GM21737 (cell line): ENCODE data around the gene FBXO4.
"Not testable (repeated sequence)": the region's sequence is repeated elsewhere in the genome, so short reads cannot be mapped to it uniquely, and the experiment has no call there.

ENCODE experiments used
- ATAC-seq: cut with Tn5 transposase; IDR thresholded peaks from one replicate; pipeline ENCODE4 v1.9.1; 2021; ENCODE audit warnings: mild to moderate bottlenecking, moderate library complexity; ENCODE audit not compliant: unreplicated experiment

Gene FBXO4

DNA sequence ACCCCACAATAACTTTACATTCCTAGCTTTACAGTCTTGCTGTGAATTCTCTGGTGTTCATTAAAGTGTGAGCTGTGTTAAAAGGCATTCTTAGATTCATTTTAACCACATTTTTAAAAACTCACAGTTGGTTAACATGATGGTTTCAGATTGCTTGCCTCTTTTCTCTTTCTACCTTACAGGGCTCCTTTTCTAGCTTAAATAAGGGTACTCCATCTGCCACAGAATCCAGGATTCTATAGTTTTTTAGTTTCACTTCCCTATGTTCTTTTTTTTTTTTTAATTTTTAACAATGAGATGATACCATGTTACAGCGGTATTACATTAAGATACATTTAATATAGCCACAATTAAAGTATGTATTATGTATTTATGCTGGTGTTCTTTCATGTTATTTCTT, 3.9 kb upstream of the FBXO4 start:
- ATAC-seq, result no peak

- no peak for ATAC-seq
These were observed 3.2 kb upstream of the FBXO4 start for GRCh38 chr5:41921874-41922273.

DNA sequence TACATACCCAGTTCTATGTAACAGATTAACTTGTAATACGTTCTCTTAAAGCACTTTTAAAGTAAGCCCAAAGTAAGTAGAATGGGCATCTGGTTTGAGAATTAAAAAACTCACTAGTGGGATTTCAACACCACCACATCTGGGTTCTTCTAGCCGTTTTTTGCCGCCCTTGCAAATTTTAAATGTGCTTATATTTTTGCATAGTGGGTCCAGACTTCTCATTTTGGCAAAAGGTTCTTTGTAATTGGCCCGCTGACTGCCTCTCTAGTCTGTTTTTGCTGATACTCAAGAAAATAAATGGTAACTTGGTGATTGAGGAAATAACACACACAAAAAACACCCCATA, 582 bp upstream of the FBXO4 start:
- ATAC-seq, result no peak

DNA sequence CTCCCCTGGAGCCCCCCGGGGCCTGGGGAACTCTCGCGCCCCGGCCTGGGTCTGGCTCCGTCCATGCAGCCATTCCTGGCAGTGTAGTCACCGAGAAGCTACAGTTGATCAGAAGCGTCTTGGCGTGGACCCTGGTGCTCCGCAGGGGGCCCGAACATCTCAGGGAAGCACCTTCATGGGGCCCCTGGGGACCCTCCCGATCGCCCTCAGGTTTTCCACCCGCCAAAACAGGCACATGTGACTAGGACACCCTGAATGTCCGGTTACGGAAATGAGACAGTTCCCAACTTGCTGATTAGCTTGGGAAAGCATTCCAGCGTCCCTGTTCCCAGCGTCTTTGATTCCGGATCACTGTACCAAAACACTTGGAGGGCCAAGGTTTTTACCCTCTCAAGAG, 472 bp downstream of the FBXO4 start:
- ATAC-seq, result peak; percentile 19

DNA sequence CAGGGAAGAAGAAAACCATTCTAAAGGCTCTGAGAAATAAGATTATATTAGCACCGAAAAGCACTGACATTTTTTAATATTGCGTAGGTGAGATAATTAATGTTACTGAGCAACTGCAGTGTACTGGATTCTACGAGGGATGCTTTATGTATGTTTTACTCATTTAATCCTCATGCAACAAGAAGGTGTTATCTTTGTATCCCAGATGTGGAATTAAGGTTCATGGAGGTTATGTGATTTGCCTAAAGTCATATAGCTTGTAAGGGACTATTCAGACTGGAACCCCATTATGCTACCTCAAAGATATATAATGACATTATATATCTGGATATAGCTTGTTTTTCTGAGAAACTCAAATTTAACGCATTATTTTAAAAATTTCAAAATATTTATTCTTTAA, 2.5 kb downstream of the FBXO4 start:
- no peak for ATAC-seq

DNA sequence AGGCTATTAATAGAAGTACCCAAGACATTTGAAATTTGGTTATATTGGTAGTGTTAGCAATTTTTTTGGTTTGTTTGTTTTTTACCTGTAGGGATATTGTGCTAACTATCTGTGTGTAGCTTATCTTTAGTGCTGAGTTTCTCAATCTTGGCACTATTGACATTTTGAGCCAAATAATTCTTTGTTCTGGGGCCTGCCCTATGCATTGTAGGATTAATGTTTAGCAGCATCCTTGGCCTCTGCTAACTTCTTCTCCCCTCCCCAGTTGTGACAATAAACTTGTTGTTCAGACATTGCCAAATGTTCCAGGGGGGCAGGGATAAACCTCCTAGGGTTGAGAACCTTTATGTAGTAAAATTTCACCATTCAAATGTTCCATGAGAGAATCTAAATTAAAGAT, 4.0 kb downstream of the FBXO4 start:
- no peak for ATAC-seq

- ATAC-seq, result no peak
These were observed 7.7 kb downstream of the FBXO4 start for GRCh38 chr5:41932770-41933169.

DNA sequence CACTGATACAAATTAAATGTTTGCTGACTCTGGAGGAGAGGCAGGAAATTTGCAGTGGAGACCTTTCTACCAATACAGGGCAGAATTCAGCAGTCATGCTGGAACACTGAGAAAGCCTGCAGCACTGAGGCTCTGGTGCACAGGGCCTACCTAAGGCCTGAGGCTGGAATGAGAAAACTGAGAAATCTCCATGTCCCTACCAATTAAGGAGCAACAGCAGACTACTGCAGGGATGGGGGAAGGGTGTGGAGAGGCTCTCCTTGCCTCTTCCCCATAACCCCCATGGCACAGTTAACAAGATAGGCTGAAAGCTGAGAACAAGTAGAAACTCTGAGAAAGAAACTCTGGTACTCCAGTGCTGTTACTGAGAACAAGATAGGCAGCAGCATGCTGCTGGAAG, 10.5 kb downstream of the FBXO4 start:
- no peak for ATAC-seq

DNA sequence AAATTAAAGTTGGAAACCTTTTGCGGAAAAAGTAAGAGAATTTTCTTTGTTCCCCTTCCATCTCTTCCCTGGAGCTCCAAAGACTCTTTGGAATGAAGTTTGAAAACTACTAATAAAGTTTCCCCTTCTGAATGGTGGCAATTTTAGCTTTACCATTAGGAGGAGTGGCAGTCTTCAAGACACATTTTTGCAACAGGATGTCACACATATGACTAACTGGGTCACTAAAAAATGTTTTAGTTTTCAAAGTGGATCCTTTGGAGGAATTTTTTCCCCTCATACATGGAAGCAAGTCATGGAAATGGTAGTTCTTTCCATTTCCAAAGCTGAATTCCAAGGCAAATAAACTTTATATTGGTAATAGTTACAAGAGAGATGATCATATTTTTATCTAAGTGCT, 15.6 kb downstream of the FBXO4 start:
- ATAC-seq, result no peak

DNA sequence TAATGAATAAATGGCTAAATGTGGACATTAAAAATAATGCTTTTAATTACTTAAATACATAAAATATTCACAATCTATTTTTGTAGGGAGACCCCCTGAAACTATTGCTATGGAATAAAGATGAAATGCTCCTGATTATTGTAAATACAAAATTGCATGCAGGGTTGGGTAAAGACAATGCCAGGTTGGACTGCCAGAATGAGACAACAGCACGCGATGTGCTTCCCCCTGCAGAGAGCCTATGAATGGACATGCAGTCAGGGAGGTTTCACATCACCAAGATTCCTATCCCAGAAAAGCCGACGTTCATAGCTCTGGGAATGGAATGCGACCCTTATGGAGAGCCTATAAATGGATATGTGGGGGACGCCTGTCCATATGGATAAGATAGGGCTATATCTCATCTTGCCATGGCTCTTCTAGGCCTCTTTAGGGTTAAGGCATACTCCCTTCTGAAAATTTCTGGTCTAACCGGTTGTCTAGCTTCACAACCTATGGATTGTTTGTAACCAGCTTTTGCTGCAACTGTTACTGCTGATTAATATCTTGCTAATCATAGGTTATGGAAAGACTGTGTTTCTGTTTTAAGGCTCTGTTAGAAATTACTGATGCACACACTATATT, 20.4 kb downstream of the FBXO4 start:
- ATAC-seq, result not testable (repeated sequence)

DNA sequence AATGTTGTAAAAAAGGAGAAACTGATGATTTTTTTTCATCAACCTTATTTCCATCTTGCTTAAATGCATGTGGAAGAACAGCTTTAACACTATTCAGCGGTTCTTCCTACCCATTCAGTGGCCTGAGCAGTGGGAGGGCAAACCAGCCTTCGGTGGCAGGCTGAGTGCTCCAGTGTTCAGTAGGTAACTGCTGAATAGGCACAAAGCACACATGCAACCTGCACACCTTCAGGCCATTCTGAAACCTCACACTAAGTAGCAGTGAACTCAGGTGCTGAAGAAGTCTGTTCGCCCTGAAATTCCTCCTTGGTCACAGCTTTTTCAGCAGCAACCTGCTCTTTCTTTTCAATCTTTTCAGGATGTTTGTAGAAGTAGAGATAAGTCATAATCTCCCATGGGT, 26.1 kb downstream of the FBXO4 start:
- no peak for ATAC-seq

GRCh38 chr5:41954286-41954685, 29.2 kb downstream of the FBXO4 start:
- no peak for ATAC-seq

DNA sequence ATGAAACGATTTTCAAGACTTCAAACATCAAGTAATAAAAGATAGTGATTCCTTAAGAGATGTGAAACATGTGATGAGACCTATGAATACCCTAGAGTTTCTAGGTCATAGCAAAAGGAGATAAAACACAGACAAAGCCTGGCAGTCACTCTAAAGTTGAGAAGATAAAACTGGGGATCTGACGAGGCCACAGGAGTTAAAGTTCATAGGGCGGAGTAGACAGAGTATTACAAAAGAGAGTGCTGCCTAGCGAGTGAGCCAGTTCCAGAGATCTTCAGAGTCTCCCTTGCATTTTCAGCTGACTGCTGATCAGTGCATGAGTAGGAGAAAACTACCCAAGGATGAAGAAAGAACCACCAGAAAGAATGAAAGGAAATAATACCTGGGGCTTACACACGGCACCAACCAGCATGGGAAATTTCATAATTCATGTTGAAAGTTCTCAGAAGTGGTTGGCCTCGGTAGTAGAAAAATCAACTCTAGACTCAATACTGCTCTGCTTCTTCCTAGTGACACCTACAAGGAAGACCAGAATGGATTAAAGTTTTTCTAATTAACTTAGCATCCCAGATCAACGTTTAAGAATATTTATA, 30.4 kb downstream of the FBXO4 start:
- no peak for ATAC-seq

GRCh38 chr5:41956943-41957342, 31.9 kb downstream of the FBXO4 start:
- no peak for ATAC-seq

DNA sequence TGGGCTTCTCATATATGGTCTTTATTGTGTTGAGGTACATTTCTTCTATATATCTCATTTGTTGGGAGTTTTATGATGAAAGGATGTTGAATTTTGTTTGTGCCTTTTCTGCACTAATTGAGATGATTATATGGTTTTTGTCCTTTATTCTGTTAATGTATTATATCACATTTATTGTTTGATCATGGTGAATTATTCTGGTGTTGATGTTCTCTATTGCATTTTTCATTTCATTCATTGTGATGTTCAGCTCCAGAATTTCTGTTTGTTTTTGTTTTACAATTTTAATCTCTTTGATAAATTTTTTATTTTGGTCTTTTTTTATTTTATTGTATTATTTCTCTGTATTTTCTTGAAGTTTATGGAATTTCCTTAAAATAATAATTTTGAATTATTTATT, 35.4 kb downstream of the FBXO4 start:
- no peak for ATAC-seq

DNA sequence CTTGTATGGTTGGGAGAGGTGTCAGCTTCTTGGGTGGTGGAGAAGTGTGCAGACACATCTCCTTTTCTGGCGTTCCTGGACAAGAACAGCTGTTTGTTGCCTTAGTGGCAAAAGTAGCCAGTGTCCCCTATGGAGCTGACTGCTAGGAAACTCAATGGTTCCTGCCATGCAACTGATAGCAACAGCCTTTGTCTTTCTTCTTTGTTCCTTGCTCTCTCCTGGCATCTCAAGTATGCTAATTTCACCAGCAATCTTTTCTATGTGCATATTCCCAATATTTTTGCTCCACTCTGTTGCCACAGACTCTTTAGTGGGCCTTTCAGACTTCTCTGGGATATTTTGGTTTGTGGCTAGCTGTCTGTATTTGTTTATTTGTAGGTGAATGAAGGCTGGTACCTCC, 36.7 kb downstream of the FBXO4 start:
- no peak for ATAC-seq

DNA sequence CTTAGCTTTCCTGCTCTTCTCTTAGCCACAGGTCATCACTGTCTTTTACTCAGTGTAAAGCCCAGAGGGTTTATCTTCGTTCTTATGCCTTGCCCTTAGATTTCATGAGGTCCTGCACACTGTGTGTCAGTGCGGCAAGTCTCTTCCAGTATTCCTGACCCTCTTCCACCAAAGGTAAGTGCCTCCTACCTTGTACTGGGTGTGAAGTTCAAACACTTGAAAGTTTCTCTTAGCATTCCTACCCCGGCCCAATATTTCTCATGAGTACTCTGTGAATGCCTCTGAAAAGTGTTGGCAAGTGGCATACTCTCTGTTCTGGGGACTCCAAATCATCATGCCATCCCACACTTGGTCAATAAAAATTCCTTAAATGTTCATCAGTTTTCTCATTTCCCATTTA, 37.4 kb downstream of the FBXO4 start:
- ATAC-seq, result no peak

GRCh38 chr5:41966401-41967105, 41.5 kb downstream of the FBXO4 start:
- ATAC-seq, result no peak

GRCh38 chr5:41967401-41967800, 42.3 kb downstream of the FBXO4 start:
- ATAC-seq, result no peak

GRCh38 chr5:41968153-41968723, 43.2 kb downstream of the FBXO4 start:
- no peak for ATAC-seq

- ATAC-seq, result no peak
These were observed 48.0 kb downstream of the FBXO4 start for GRCh38 chr5:41973087-41973486.

DNA sequence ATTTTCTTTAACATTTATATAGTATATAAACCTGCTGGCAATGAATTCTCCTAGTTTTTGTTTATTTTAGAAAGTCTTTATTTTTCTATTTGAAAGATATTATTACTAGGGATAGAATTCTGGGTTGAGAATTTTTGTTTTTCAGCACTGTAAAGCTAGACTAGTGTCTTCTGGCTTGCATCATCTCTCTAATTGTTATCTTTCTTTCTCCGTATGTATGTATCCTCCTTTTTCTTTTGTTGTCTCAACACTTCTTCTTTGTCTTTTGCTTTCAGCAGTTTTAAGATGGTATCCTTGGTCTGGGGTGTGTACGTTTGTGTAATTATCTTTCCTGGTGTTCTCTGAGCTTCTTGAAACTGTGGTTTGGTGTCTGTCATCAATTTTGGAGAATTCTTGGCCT, 48.8 kb downstream of the FBXO4 start:
- no peak for ATAC-seq
